Endodermal cell (in vitro differentiated cells): ENCODE results near the gene PNMA6E. TPM values are rescaled to one million over a fixed set of nuclear protein-coding genes. Genes with fewer than 3 reads are reported as not detected.

Experiments
- DNase-seq: peaks from one replicate; pipeline ENCODE4 v3.0.0-alpha.2; 2017
- H3K27ac ChIP-seq: 2 replicates; pipeline ENCODE4 v1.5.1; 2013; ENCODE audit warnings: mild to moderate bottlenecking, low read depth, low read length, moderate library complexity
- H3K27me3 ChIP-seq: 2 replicates; pipeline ENCODE4 v1.6.1; 2013; ENCODE audit warnings: mild to moderate bottlenecking, low read length, moderate library complexity; ENCODE audit not compliant: insufficient read depth, control insufficient read depth, poor library complexity, severe bottlenecking
- H3K36me3 ChIP-seq: 2 replicates; pipeline ENCODE4 v1.7.0; 2013; ENCODE audit warnings: mild to moderate bottlenecking, low read length, moderate library complexity; ENCODE audit not compliant: control insufficient read depth, insufficient read depth
- H3K4me1 ChIP-seq: one replicate; pipeline ENCODE4 v1.7.0; 2013; ENCODE audit warnings: low read length; ENCODE audit not compliant: control insufficient read depth, insufficient read depth
- H3K4me3 ChIP-seq: 2 replicates; pipeline ENCODE4 v1.5.1; 2013; ENCODE audit warnings: mild to moderate bottlenecking, low read length, moderate library complexity
- H3K9ac ChIP-seq: 2 replicates; pipeline ENCODE4 v1.6.1; 2013; ENCODE audit warnings: mild to moderate bottlenecking, low read length, moderate library complexity; ENCODE audit not compliant: poor library complexity, severe bottlenecking; ENCODE audit errors: extremely low read depth
- H3K9me3 ChIP-seq: 2 replicates; pipeline ENCODE4 v1.6.1; 2013; ENCODE audit warnings: mild to moderate bottlenecking, low read length, moderate library complexity; ENCODE audit not compliant: control insufficient read depth
- H3K27ac Mint-ChIP-seq: 2 replicates; pipeline ENCODE4 v1.8.0; 2020; ENCODE audit warnings: mixed read lengths
- H3K27me3 Mint-ChIP-seq: 2 replicates; pipeline ENCODE4 v1.8.0; 2021; ENCODE audit warnings: mild to moderate bottlenecking, mixed read lengths; ENCODE audit not compliant: insufficient read depth
- H3K36me3 Mint-ChIP-seq: 2 replicates; pipeline ENCODE4 v1.8.0; 2020; ENCODE audit warnings: low read depth, mixed read lengths
- H3K4me1 Mint-ChIP-seq: 2 replicates; pipeline ENCODE4 v1.8.0; 2020; ENCODE audit warnings: mixed read lengths
- H3K4me3 Mint-ChIP-seq: 2 replicates; pipeline ENCODE4 v1.8.0; 2020; ENCODE audit warnings: mild to moderate bottlenecking, moderate library complexity, mixed read lengths
- H3K9me3 Mint-ChIP-seq: 2 replicates; pipeline ENCODE4 v1.8.0; 2020; ENCODE audit warnings: mild to moderate bottlenecking, mixed read lengths
- WGBS, 2 experiments: methylation state at CpG; one replicate each; pipeline versions ENCODE4 v1.1.5 to v1.1.7; 2013; ENCODE audit warnings: missing lambda C conversion rate in 2 of 2, mixed read lengths in 1 of 2; ENCODE audit not compliant: insufficient coverage in 1 of 2, insufficient read length in 1 of 2; 5-methylcytosine and 5-hydroxymethylcytosine counted together
- total RNA-seq, 2 donors: library from RNA; stranded (reverse); fragmentation: NEBNext Ultra II Directional in 1 of 2; extraction: Animal tissue kit (Norgen Biotek cat#: 25700) in 1 of 2; gene quantifications; 2 replicates in 1 of 2; 3 replicates in 1 of 2; pipeline ENCODE4 v1.2.1, GENCODE V29; 2021
- TF ChIP-seq, protein P1 (sequence below): fragments of 200-600 bp; sonication (generic); conservative IDR thresholded peaks from 2 replicates; pipeline ENCODE4 v1.5.0; 2021; ENCODE audit warnings: antibody characterized with exemption, mild to moderate bottlenecking

The PNMA6E gene
- total RNA-seq, 2 donors from 2014 or later = not detected

DNA sequence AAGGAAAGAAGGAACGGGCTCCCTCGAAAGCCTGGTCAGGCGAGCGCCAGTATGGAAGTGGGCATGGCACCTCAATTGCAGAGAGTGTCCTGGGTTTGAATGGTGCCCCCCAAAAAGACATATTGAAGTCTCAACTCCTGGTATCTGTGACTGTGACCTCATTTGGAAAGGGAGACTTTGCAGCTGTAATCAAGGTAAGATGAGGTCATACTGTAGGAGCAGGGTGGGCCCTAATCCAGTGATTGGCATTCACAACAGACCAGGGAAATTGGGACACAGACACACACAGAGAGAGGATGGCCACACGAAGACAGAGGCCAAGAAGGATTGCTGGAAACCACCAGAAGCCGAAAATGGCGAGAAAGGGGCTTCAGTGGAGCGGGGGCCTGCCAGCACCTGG lies 16.5 kb upstream of the PNMA6E start:
- Mint-ChIP-seq H3K4me3 (no peak overlapping the region), H3K27me3 (peaks cover 3% of the 10 kb centered on the region), H3K36me3 (no peaks in the 10 kb centered on the region), H3K4me1 (no peaks in the 10 kb centered on the region), H3K9me3 (peaks cover 68% of the 10 kb centered on the region), H3K27ac (no peak overlapping the region)
- TF ChIP-seq, protein P1, sequence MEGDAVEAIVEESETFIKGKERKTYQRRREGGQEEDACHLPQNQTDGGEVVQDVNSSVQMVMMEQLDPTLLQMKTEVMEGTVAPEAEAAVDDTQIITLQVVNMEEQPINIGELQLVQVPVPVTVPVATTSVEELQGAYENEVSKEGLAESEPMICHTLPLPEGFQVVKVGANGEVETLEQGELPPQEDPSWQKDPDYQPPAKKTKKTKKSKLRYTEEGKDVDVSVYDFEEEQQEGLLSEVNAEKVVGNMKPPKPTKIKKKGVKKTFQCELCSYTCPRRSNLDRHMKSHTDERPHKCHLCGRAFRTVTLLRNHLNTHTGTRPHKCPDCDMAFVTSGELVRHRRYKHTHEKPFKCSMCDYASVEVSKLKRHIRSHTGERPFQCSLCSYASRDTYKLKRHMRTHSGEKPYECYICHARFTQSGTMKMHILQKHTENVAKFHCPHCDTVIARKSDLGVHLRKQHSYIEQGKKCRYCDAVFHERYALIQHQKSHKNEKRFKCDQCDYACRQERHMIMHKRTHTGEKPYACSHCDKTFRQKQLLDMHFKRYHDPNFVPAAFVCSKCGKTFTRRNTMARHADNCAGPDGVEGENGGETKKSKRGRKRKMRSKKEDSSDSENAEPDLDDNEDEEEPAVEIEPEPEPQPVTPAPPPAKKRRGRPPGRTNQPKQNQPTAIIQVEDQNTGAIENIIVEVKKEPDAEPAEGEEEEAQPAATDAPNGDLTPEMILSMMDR = no peak
- no peak for DNase-seq
- no peak overlapping the region for H3K9ac ChIP-seq
- H3K4me3 ChIP-seq = no peak overlapping the region
- no peak overlapping the region for H3K27ac ChIP-seq
- H3K36me3 ChIP-seq = no peaks in the 10 kb centered on the region
- H3K27me3 ChIP-seq = peaks cover under 1% of the 10 kb centered on the region
- no peaks in the 10 kb centered on the region for H3K4me1 ChIP-seq
- H3K9me3 ChIP-seq = no peaks in the 10 kb centered on the region
- 95 to 97% methylated on average over 5 to 8 of the region's 8 CpGs for WGBS, 2 experiments

DNA sequence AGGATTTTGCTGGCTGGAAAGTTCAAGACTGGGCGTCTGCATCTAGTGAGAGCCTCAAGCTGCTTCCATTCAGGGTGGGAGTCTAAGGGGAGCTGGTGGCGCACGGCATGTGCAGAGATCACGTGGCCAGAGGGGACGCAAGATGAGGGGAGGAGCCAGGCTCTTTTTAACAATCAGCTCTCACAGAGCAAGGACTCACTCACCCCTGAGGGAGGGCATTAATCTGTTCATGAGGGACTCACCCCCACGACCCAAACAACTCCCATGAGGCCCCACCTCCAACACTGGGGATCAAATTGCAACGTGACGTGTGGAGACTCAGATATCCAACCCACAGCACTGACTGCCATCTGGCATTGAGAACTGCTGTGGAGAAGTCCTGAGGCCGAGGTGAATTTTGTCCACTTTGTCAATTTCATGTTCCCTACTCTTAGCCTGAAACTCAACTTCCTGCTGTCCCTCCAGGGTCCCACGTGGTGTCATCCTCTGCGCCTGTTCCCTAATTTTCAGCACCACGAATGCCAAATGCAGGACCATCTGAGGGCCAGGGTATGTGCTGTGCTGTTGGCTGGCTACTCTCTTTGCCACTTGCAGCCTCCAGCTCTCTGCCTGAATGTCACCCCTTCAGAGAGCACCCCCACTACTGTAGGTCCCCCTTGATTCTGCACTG lies 15.8 kb upstream of the PNMA6E start:
- WGBS, 2 experiments = 60 to 74% methylated on average over 1 to 12 of the region's 12 CpGs
- Mint-ChIP-seq H3K9me3 (peaks cover 72% of the 10 kb centered on the region), H3K36me3 (no peaks in the 10 kb centered on the region), H3K27ac (no peak overlapping the region), H3K27me3 (peaks cover 10% of the 10 kb centered on the region), H3K4me1 (no peaks in the 10 kb centered on the region), H3K4me3 (no peak overlapping the region)
- no peak overlapping the region for H3K4me3 ChIP-seq
- TF ChIP-seq, protein P1 = no peak
- no peak overlapping the region for H3K9ac ChIP-seq
- H3K36me3 ChIP-seq = no peaks in the 10 kb centered on the region
- H3K4me1 ChIP-seq = no peaks in the 10 kb centered on the region
- H3K27me3 ChIP-seq = peaks cover 8% of the 10 kb centered on the region
- no peak overlapping the region for H3K27ac ChIP-seq
- no peak for DNase-seq
- no peaks in the 10 kb centered on the region for H3K9me3 ChIP-seq

DNA sequence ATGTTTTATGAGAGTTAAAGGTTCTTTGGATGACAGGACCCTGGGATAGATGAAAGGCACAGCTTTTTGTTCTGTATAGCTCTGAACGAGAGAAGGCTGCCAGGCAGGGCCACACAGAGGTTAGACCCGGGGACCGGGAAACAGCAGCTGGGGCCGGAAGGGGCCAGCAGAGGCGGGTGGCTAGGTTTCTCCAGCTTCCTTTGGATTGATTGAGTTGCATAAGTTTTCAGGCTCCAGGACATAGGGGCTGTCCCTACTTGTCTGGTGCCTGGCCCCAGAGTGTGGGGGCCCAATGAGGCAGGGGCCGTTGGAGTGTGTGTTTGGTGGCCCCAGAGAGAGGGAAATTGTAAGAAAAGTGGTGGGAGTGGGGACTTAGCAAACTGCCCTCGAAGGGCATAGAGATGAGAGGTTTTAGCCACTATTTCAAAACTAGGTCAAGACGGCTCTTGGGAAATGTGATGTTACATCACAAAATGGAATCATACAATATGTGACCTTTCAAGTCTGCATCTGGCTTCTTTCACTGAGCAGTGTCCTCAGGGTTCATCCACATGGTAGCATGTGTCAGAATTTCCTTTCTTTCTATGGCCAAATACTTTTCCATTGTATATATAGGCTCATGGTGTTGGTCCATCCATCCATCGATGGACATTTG lies 13.8 kb upstream of the PNMA6E start:
- H3K27ac Mint-ChIP-seq = no peak overlapping the region
- H3K4me1 Mint-ChIP-seq = no peaks in the 10 kb centered on the region
- Histone ChIP-seq H3K4me3 (no peak overlapping the region), H3K27me3 (peaks cover 22% of the 10 kb centered on the region), H3K27ac (no peak overlapping the region), H3K9me3 (no peaks in the 10 kb centered on the region), H3K36me3 (no peaks in the 10 kb centered on the region), H3K4me1 (no peaks in the 10 kb centered on the region), H3K9ac (no peak overlapping the region)
- WGBS, 2 experiments = 91 to 100% methylated on average over 1 to 9 of the region's 9 CpGs
- H3K27me3 Mint-ChIP-seq = peaks cover 17% of the 10 kb centered on the region
- DNase-seq = no peak
- H3K9me3 Mint-ChIP-seq = peaks cover 73% of the 10 kb centered on the region
- no peaks in the 10 kb centered on the region for H3K36me3 Mint-ChIP-seq
- H3K4me3 Mint-ChIP-seq = no peak overlapping the region
- TF ChIP-seq, protein P1 = no peak
